Stimulated activated CD8-positive, alpha-beta memory T cell treated with anti-CD3 and anti-CD28 coated beads, Interleukin-15, amount 100 ng/mL, for 24 hours (primary cell): Measurements from ENCODE around the gene TFDP3.

Experiments
- DNase-seq: peaks from one replicate; pipeline ENCODE4 v3.0.0-alpha.2; 2020; ENCODE audit warnings: low read depth

The TFDP3 gene

GRCh38 chrX:133185938-133186337 lies 32.2 kb downstream of the TFDP3 start:
- DNase-seq = no peak

GRCh38 chrX:133185119-133185518 lies 33.0 kb downstream of the TFDP3 start:
- DNase-seq = no peak

- no peak for DNase-seq
Observed at GRCh38 chrX:133183806-133184205, 34.3 kb downstream of the TFDP3 start.

- no peak for DNase-seq
Observed at GRCh38 chrX:133179500-133179899, 38.7 kb downstream of the TFDP3 start.

GRCh38 chrX:133177202-133177601 lies 41.0 kb downstream of the TFDP3 start:
- DNase-seq = no peak

GRCh38 chrX:133175605-133176004 lies 42.5 kb downstream of the TFDP3 start:
- DNase-seq = no peak

GRCh38 chrX:133175162-133175561 lies 43.0 kb downstream of the TFDP3 start:
- no peak for DNase-seq

GRCh38 chrX:133171962-133172708 lies 46.0 kb downstream of the TFDP3 start:
- DNase-seq = no peak
